ENCODE measurements around the gene SAMD14. TPM values are rescaled to one million over a fixed set of nuclear protein-coding genes. Genes with fewer than 3 reads are reported as not detected.

The SAMD14 gene
- total RNA-seq, 2 experiments from 2014 or later, result 0.59 TPM; not detected in 1

DNA sequence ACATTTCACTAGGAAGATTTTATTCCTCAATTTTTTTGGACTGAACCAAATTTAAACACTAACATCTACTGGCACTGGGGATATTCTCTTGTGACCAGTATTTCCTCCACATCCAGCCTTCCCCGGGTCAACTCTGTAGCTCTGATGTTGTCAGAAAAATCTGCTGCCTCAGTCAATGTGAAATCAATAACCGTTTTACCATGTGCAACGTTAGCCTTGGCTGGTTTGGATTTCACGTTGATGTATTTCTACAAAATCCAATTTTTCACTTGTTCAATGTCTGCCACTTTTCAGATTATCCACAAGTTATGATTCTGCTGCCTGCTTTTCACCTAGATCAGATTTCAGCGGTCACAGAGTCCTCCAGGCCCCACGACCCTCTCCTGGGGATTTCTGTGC lies 43.0 kb upstream of the SAMD14 start:
- peaks cover 15% of the 10 kb centered on the region for H3K4me1 ChIP-seq (ENCODE audit: insufficient read depth, low read length, poor library complexity, severe bottlenecking)
- no peak for DNase-seq (ENCODE audit: low spot score)
- no peaks in the 10 kb centered on the region for H4K20me1 ChIP-seq (ENCODE audit: insufficient read depth, low read length)
- intact Hi-C loops (cut with micrococcal nuclease; ENCODE audit: unreplicated experiment), result no loop called here
- H3K36me3 ChIP-seq (ENCODE audit: insufficient read depth, low read length), result no peaks in the 10 kb centered on the region
- ChIA-PET POLR2A (no interaction called here), CTCF (ENCODE audit: unreplicated experiment) (no interaction called here)
- no peak overlapping the region for H3K27ac ChIP-seq (ENCODE audit: low read depth, low read length, poor library complexity, severe bottlenecking)
- no peak overlapping the region for H3K4me3 ChIP-seq (ENCODE audit: low read depth, low read length, poor library complexity, severe bottlenecking)
- no peak overlapping the region for H2AFZ ChIP-seq (ENCODE audit: low read length)
- no peak overlapping the region for H3K4me2 ChIP-seq (ENCODE audit: low read length)
- BruUV-seq (replicated peaks), result no TSS peak
- TF ChIP-seq EZH2phosphoT487 (IDR thresholded peaks at IDR 0.05; ENCODE audit: borderline replicate concordance, low read depth, low read length), result no peak
- TF ChIP-seq, protein P1, sequence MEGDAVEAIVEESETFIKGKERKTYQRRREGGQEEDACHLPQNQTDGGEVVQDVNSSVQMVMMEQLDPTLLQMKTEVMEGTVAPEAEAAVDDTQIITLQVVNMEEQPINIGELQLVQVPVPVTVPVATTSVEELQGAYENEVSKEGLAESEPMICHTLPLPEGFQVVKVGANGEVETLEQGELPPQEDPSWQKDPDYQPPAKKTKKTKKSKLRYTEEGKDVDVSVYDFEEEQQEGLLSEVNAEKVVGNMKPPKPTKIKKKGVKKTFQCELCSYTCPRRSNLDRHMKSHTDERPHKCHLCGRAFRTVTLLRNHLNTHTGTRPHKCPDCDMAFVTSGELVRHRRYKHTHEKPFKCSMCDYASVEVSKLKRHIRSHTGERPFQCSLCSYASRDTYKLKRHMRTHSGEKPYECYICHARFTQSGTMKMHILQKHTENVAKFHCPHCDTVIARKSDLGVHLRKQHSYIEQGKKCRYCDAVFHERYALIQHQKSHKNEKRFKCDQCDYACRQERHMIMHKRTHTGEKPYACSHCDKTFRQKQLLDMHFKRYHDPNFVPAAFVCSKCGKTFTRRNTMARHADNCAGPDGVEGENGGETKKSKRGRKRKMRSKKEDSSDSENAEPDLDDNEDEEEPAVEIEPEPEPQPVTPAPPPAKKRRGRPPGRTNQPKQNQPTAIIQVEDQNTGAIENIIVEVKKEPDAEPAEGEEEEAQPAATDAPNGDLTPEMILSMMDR (conservative IDR thresholded peaks at IDR 0.05; ENCODE audit: low read length), result no peak
- no peaks in the 10 kb centered on the region for H3K79me2 ChIP-seq (ENCODE audit: insufficient read depth, low read depth, low read length)
- no peaks in the 10 kb centered on the region for H3K9me2 ChIP-seq (ENCODE audit: insufficient read depth, low read length)
- no peaks in the 10 kb centered on the region for H3K9me3 ChIP-seq (ENCODE audit: low read length)

GRCh38 chr17:50172130-50172529 lies 42.2 kb upstream of the SAMD14 start:
- intact Hi-C loops (cut with micrococcal nuclease; ENCODE audit: unreplicated experiment), result no loop called here

DNA sequence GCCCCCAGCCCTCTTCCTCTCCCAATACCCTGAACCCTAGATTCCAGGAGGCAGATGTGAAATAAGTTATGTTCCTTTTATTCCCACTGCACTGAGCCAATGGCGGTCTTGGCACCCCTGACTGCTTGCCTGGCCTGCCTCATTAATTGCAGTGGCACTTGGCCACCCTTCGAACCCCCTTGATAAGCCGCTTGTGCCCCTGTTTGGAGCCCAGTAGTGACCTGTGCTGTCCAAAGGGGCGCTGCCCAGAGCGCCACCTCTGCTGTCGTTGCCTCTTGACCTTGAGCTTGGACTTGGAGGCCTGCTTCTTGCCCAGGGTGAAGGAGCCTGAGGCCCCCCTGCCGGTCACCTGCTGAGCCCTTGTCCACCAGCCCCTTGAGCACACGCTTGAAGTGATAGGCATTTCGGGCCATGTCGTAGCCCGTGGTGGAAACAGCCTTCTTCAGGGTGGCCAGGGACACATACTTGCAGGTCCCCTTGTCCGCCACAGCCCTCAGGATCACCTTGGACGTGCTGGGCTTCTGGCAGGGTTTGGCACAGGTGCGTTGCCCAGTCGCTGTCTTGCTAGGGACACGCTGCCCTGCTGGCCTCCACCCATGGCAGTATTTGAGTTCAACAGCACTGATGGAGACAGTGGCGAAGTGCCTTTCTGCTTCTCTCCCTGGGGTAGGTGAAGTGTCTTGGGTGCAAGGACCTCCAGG lies 41.6 kb upstream of the SAMD14 start:
- ChIA-PET POLR2A (no interaction called here), CTCF (ENCODE audit: unreplicated experiment) (no interaction called here)
- Histone ChIP-seq H3K27ac (ENCODE audit: low read depth, low read length, poor library complexity, severe bottlenecking) (no peak overlapping the region), H3K4me2 (ENCODE audit: low read length) (no peak overlapping the region), H3K79me2 (ENCODE audit: insufficient read depth, low read depth, low read length) (no peaks in the 10 kb centered on the region), H3K9me2 (ENCODE audit: insufficient read depth, low read length) (no peaks in the 10 kb centered on the region), H4K20me1 (ENCODE audit: insufficient read depth, low read length) (no peaks in the 10 kb centered on the region), H3K4me3 (ENCODE audit: low read depth, low read length, poor library complexity, severe bottlenecking) (no peak overlapping the region), H3K36me3 (ENCODE audit: insufficient read depth, low read length) (no peaks in the 10 kb centered on the region), H2AFZ (ENCODE audit: low read length) (no peak overlapping the region), H3K9me3 (ENCODE audit: low read length) (no peaks in the 10 kb centered on the region), H3K4me1 (ENCODE audit: insufficient read depth, low read length, poor library complexity, severe bottlenecking) (peaks cover 17% of the 10 kb centered on the region)
- intact Hi-C loops (cut with micrococcal nuclease; ENCODE audit: unreplicated experiment), result no loop called here
- no peak for DNase-seq (ENCODE audit: low spot score)
- no TSS peak for BruUV-seq (replicated peaks)
- TF ChIP-seq, protein P1 (conservative IDR thresholded peaks at IDR 0.05; ENCODE audit: low read length), result no peak
- TF ChIP-seq EZH2phosphoT487 (IDR thresholded peaks at IDR 0.05; ENCODE audit: borderline replicate concordance, low read depth, low read length), result no peak

More at GRCh38 chr17:50172130-50172529, 42.2 kb upstream of the SAMD14 start:
- Histone ChIP-seq H3K79me2 (ENCODE audit: insufficient read depth, low read depth, low read length) (no peaks in the 10 kb centered on the region), H3K4me2 (ENCODE audit: low read length) (no peak overlapping the region), H3K27ac (ENCODE audit: low read depth, low read length, poor library complexity, severe bottlenecking) (no peak overlapping the region), H3K4me1 (ENCODE audit: insufficient read depth, low read length, poor library complexity, severe bottlenecking) (peaks cover 17% of the 10 kb centered on the region), H4K20me1 (ENCODE audit: insufficient read depth, low read length) (no peaks in the 10 kb centered on the region), H2AFZ (ENCODE audit: low read length) (no peak overlapping the region), H3K9me3 (ENCODE audit: low read length) (no peaks in the 10 kb centered on the region), H3K4me3 (ENCODE audit: low read depth, low read length, poor library complexity, severe bottlenecking) (no peak overlapping the region), H3K9me2 (ENCODE audit: insufficient read depth, low read length) (no peaks in the 10 kb centered on the region), H3K36me3 (ENCODE audit: insufficient read depth, low read length) (no peaks in the 10 kb centered on the region)
- no TSS peak for BruUV-seq (replicated peaks)
- ChIA-PET POLR2A (no interaction called here), CTCF (ENCODE audit: unreplicated experiment) (interaction anchor here (0.6 kb wide), 1 partner anchor 9 kb away, joined by 3 read pairs; no protein-coding TSS in a partner anchor)
- no peak for DNase-seq (ENCODE audit: low spot score)
- TF ChIP-seq EZH2phosphoT487 (IDR thresholded peaks at IDR 0.05; ENCODE audit: borderline replicate concordance, low read depth, low read length), result no peak
- TF ChIP-seq, protein P1 (conservative IDR thresholded peaks at IDR 0.05; ENCODE audit: low read length), result no peak

All from OCI-LY7 (cell line).